Measurements from ENCODE around the gene ITIH1.
"Not testable (repeated sequence)": the region's sequence is repeated elsewhere in the genome, so short reads cannot be mapped to it uniquely, and the experiment has no call there.

ITIH1 gene

DNA sequence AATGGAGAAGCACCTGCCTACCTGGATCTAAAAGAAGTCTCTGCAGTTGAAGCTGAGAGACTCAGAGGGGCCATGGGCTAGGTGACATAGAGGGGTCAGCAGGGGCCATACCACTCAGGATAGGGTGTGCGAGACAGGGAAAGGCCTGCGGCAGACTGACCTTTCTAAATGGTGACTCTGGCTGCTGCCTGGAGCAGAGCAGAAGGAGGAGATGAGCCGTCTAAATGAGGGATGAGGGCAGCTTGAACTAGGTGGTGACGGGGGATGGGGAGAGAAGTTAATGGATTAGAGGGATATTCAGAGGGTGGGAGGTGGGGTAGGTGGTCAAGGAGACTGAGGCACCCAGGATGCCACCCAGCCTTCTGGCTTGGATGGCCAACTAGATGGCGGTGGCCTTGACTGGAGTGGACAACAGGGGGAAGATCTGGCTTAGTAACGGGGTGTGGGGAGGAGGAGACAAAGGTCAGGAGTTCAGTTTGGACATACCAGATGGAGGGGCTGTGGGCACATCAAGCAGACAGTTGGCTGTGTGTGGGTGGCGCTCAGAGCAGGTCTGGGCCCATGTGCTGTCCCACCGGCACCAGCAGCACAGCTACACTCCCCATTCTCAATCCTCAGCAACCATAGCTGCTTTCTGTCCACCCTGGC, 3.2 kb upstream of the ITIH1 start:
- Histone ChIP-seq H3K9me3 (ENCODE audit: control insufficient read depth in 1 of 2, low read length in 2 of 2) (no peaks in the 10 kb centered on the region), H3K36me3 (ENCODE audit: control insufficient read depth in 1 of 2, insufficient read depth in 2 of 2, low read length in 2 of 2) (no peaks in the 10 kb centered on the region), H3K27ac (ENCODE audit: low read depth, low read length) (no peak overlapping the region), H3K9ac (ENCODE audit: low read depth in 1 of 2, low read length in 2 of 2) (no peak overlapping the region), H3K4me1 (ENCODE audit: control insufficient read depth in 1 of 2, insufficient read depth in 2 of 2, low read length in 2 of 2) (peaks cover 18 to 21% of the 10 kb centered on the region in 2 donors), H3K27me3 (ENCODE audit: control insufficient read depth in 1 of 2, insufficient read depth in 2 of 2, low read length in 2 of 2) (no peaks in the 10 kb centered on the region), H3K4me3 (ENCODE audit: low read depth in 1 of 2, low read length in 2 of 2) (no peak overlapping the region)

DNA sequence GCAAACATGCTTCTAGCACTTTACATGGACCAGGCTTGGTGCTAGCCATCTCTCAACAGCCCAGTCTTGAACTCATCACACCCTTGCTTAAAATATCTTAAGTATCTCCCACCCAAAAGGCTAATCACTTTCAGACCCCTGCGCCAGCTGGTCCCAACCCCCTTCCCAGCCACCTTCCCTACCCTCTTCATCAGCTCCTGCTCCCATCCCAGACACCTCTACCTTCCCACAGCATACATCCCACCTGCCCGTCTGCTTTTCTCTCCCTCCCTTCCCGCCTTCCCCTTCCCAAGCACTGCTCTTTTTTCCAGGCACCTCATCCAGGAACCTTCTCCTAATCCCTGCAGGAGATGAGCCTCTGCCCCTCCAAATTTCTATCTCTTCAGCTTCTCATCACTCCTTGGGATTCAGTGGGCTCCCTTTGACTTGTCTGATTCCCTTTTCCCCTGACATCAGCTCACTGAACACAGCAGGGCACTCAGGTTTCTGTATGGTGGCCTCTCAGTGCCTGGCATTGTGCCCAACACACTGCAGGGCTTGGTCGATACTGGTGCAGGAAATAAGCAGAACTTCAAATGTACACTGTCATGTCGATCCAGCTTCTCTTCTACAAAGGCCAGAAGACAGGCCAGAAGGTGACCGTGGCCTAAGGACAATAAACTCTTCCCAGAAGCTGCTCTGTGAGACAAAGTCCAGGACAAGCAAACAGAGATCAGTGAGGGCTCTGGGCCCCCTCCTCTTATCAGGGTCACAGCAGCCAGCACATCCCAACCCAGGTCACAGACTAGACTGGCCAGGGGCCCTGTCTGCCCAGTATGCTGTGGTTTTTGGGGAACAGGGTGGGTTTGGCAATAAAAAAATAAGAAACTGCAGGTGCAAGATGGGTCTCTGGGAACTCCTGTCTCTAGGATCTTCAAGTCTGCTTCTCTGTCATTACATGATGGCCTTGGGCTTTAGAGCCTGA, 2.2 kb upstream of the ITIH1 start:
- Histone ChIP-seq H3K4me1 (ENCODE audit: control insufficient read depth in 1 of 2, insufficient read depth in 2 of 2, low read length in 2 of 2) (peaks cover 8 to 13% of the 10 kb centered on the region in 2 donors), H3K4me3 (ENCODE audit: low read depth in 1 of 2, low read length in 2 of 2) (no peak overlapping the region), H3K36me3 (ENCODE audit: control insufficient read depth in 1 of 2, insufficient read depth in 2 of 2, low read length in 2 of 2) (no peaks in the 10 kb centered on the region), H3K9ac (ENCODE audit: low read depth in 1 of 2, low read length in 2 of 2) (no peak overlapping the region), H3K27ac (ENCODE audit: low read depth, low read length) (no peak overlapping the region), H3K27me3 (ENCODE audit: control insufficient read depth in 1 of 2, insufficient read depth in 2 of 2, low read length in 2 of 2) (no peaks in the 10 kb centered on the region), H3K9me3 (ENCODE audit: control insufficient read depth in 1 of 2, low read length in 2 of 2) (no peaks in the 10 kb centered on the region)

DNA sequence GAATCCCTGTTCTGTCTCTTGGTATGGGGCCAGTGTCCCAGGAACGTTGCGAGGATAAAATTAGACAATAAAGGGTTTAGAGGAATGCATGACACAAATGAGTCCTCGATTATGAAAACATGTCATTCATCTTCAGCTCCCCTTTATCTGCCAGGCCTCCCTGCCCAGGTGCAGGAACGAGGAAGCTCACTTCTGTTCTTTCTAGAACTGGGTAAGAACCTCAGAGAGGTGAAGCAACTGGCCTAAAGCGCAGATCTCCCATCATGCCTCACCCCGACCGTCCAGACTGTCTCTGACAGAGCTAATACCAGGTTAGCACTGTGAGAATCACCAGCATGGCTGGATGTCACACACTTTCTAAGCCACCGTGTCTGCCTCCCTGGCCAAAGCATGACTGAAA, 1.5 kb upstream of the ITIH1 start:
- H3K9ac ChIP-seq (ENCODE audit: low read depth in 1 of 2, low read length in 2 of 2): no peak overlapping the region

DNA sequence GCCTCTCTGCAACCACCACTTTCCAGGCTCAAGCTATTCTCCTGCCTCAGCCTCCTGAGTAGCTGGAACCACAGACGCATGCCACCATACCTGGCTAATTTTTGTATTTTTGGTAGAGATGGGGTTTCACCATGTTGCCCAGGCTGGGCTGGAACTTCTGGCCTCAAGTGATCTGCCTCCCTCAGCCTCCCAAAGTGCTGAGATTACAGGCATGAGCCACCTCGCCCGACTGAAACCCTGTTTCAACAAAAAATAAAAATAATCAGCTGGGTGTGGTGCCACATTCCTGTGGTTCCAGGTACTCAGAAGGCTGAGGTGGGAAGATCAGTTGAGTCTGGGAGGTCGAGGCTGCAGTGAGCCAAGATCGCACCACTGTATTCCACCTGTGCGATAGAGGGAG, 913 bp upstream of the ITIH1 start:
- H3K27me3 ChIP-seq (ENCODE audit: control insufficient read depth in 1 of 2, insufficient read depth in 2 of 2, low read length in 2 of 2); H3K9me3 ChIP-seq (ENCODE audit: control insufficient read depth in 1 of 2, low read length in 2 of 2); H3K4me3 ChIP-seq (ENCODE audit: low read depth in 1 of 2, low read length in 2 of 2); H3K9ac ChIP-seq (ENCODE audit: low read depth in 1 of 2, low read length in 2 of 2); H3K36me3 ChIP-seq (ENCODE audit: control insufficient read depth in 1 of 2, insufficient read depth in 2 of 2, low read length in 2 of 2); H3K27ac ChIP-seq (ENCODE audit: low read depth, low read length): not testable (repeated sequence)
- peaks cover 3 to 13% of the 10 kb centered on the region in 2 donors for H3K4me1 ChIP-seq (ENCODE audit: control insufficient read depth in 1 of 2, insufficient read depth in 2 of 2, low read length in 2 of 2)

More for the DNA sequence above, 1.5 kb upstream of the ITIH1 start:
- Histone ChIP-seq H3K4me3 (ENCODE audit: low read depth in 1 of 2, low read length in 2 of 2) (no peak overlapping the region), H3K36me3 (ENCODE audit: control insufficient read depth in 1 of 2, insufficient read depth in 2 of 2, low read length in 2 of 2) (no peaks in the 10 kb centered on the region), H3K9me3 (ENCODE audit: control insufficient read depth in 1 of 2, low read length in 2 of 2) (no peaks in the 10 kb centered on the region), H3K27ac (ENCODE audit: low read depth, low read length) (no peak overlapping the region), H3K4me1 (ENCODE audit: control insufficient read depth in 1 of 2, insufficient read depth in 2 of 2, low read length in 2 of 2) (peaks cover 6 to 13% of the 10 kb centered on the region in 2 donors), H3K27me3 (ENCODE audit: control insufficient read depth in 1 of 2, insufficient read depth in 2 of 2, low read length in 2 of 2) (no peaks in the 10 kb centered on the region)

DNA sequence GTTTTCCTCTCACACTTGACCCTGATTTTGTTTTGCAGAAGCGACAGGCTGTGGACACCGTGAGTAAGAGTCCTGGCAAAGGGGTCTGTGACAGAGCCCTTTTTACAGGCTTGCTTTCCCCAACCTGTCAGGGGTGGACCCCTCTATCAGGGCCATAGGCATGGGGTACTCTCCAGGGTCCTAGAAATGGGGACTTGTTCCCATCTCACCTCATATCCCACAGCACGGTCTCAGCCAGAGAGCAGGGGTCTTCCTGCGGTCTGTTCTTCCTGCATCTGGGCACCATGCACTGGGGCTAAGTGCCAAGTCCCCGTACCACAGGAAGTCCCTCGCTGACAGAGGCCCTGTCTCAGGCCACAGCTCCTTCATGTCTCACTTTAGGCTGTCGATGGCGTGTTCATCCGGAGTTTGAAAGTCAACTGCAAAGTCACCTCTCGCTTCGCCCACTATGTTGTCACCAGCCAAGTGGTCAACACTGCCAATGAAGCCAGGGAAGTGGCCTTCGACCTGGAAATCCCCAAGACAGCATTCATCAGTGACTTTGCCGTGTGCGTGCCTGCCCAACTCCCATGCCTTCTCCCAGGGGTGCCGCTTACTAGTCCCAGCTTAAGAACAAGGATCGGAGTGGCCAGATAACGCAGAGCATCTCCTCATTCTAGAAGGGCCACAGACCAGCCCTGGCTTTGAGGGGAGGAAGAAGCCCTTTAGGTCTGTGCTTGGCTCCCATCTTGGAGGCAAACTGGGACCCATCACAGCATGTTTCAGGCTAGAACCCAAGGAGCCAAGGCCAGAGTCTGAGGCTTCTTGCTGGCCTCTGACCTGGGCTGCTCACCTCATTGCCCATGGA, 783 bp downstream of the ITIH1 start:
- Histone ChIP-seq H3K9me3 (ENCODE audit: control insufficient read depth in 1 of 2, low read length in 2 of 2) (no peaks in the 10 kb centered on the region), H3K27me3 (ENCODE audit: control insufficient read depth in 1 of 2, insufficient read depth in 2 of 2, low read length in 2 of 2) (no peaks in the 10 kb centered on the region), H3K9ac (ENCODE audit: low read depth in 1 of 2, low read length in 2 of 2) (no peak overlapping the region), H3K4me3 (ENCODE audit: low read depth in 1 of 2, low read length in 2 of 2) (no peak overlapping the region), H3K36me3 (ENCODE audit: control insufficient read depth in 1 of 2, insufficient read depth in 2 of 2, low read length in 2 of 2) (no peaks in the 10 kb centered on the region), H3K4me1 (ENCODE audit: control insufficient read depth in 1 of 2, insufficient read depth in 2 of 2, low read length in 2 of 2) (peaks cover 0 to 13% of the 10 kb centered on the region in 2 donors), H3K27ac (ENCODE audit: low read depth, low read length) (no peak overlapping the region)

DNA sequence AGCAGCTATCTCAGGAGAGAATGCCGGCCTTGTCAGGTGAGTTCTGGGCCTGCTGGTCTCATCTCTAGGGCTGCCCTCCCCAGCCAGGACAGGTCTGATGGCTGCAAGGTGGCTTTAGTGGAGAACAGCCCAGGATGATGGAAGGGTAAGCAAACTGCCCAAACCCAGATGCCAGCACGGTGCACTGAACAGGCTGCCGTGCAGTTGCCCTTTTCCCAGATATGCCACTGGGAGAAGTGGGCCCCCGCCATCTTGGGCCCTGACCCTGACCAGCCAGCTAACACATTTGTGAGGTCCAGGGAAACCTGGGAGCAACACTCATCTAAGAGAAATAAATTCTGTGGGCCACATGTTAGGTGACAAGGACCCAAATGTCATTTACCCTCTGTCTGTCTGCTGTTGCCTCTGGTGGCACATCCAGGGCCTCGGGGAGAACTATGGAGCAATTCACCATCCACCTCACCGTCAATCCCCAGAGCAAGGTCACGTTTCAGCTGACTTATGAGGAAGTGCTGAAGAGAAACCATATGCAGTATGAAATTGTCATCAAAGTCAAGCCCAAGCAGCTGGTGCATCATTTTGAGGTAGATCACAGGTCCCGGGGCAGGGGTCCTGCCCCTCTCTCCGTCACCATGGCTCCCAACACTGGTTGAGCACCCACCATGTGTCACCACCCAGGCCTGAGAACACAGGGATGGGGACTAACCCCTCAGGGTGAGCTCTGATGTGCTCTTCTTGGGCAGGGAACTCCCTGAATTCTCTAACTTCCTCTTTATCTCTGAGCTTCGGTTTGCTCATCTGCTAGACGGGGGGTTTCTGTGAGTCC, 1.8 kb downstream of the ITIH1 start:
- Histone ChIP-seq H3K27me3 (ENCODE audit: control insufficient read depth in 1 of 2, insufficient read depth in 2 of 2, low read length in 2 of 2) (no peaks in the 10 kb centered on the region), H3K9ac (ENCODE audit: low read depth in 1 of 2, low read length in 2 of 2) (no peak overlapping the region), H3K27ac (ENCODE audit: low read depth, low read length) (no peak overlapping the region), H3K4me3 (ENCODE audit: low read depth in 1 of 2, low read length in 2 of 2) (no peak overlapping the region), H3K36me3 (ENCODE audit: control insufficient read depth in 1 of 2, insufficient read depth in 2 of 2, low read length in 2 of 2) (no peaks in the 10 kb centered on the region), H3K4me1 (ENCODE audit: control insufficient read depth in 1 of 2, insufficient read depth in 2 of 2, low read length in 2 of 2) (peaks cover 0 to 13% of the 10 kb centered on the region in 2 donors), H3K9me3 (ENCODE audit: control insufficient read depth in 1 of 2, low read length in 2 of 2) (no peaks in the 10 kb centered on the region)

DNA sequence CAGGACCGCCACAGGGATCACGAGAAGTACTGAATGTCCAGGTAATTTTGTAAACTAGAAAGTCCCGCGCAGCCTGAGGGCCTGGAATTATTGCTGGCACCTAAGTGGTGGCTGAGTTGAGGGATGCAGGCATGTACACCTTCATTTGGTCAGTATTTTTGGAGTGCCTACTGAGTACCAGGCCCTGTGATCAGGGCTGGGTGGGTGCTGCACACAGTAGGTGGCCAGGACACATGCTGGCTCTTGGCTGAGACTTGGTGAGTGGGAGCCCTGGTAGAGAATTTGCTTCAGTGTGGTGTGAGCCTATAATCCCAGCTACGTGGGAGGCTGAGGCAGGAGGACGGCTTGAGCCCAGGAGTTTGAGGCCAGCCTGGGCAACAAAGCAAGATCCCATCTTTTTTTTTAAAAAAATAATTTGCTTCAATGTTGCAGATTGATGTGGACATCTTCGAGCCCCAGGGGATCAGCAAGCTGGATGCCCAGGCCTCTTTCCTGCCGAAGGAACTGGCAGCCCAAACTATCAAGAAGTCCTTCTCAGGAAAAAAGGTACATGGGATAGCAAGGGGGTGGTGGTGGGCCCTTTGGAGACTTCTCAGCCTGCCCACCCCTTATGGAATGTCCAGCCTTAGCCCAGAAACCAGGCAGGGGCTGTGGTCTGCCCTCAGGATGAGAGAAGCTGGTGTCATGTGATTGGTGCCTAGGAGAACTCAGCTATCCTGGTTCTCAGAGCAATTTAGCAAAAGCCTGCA, 2.6 kb downstream of the ITIH1 start:
- Histone ChIP-seq H3K9me3 (ENCODE audit: control insufficient read depth in 1 of 2, low read length in 2 of 2) (no peaks in the 10 kb centered on the region), H3K27me3 (ENCODE audit: control insufficient read depth in 1 of 2, insufficient read depth in 2 of 2, low read length in 2 of 2) (no peaks in the 10 kb centered on the region), H3K4me3 (ENCODE audit: low read depth in 1 of 2, low read length in 2 of 2) (no peak overlapping the region), H3K27ac (ENCODE audit: low read depth, low read length) (no peak overlapping the region), H3K36me3 (ENCODE audit: control insufficient read depth in 1 of 2, insufficient read depth in 2 of 2, low read length in 2 of 2) (no peaks in the 10 kb centered on the region), H3K9ac (ENCODE audit: low read depth in 1 of 2, low read length in 2 of 2) (no peak overlapping the region), H3K4me1 (ENCODE audit: control insufficient read depth in 1 of 2, insufficient read depth in 2 of 2, low read length in 2 of 2) (peaks cover 0 to 9% of the 10 kb centered on the region in 2 donors)

DNA sequence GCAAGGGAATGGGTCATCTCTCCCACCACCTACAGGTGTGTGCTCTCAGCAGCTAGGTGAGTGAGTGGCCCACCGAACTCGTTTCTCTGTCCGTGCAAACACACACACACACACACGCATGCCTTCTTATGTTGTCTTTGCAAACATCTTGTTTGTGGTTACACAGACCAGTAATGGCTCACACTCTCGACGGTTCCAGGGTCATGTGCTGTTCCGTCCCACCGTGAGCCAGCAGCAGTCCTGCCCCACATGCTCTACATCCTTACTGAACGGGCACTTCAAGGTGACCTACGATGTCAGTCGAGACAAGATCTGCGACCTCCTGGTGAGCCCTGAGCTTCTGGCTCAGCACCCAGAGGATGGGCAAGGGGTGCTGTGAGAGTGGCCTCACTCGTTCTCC, 4.3 kb downstream of the ITIH1 start:
- no peak overlapping the region for H3K4me3 ChIP-seq (ENCODE audit: low read depth in 1 of 2, low read length in 2 of 2)
- no peaks in the 10 kb centered on the region for H3K36me3 ChIP-seq (ENCODE audit: control insufficient read depth in 1 of 2, insufficient read depth in 2 of 2, low read length in 2 of 2)
- no peak overlapping the region for H3K27ac ChIP-seq (ENCODE audit: low read depth, low read length)
- H3K9ac ChIP-seq (ENCODE audit: low read depth in 1 of 2, low read length in 2 of 2): no peak overlapping the region
- no peaks in the 10 kb centered on the region for H3K27me3 ChIP-seq (ENCODE audit: control insufficient read depth in 1 of 2, insufficient read depth in 2 of 2, low read length in 2 of 2)
- no peaks in the 10 kb centered on the region for H3K4me1 ChIP-seq (ENCODE audit: control insufficient read depth in 1 of 2, insufficient read depth in 2 of 2, low read length in 2 of 2)
- no peaks in the 10 kb centered on the region for H3K9me3 ChIP-seq (ENCODE audit: control insufficient read depth in 1 of 2, low read length in 2 of 2)
